K562 (cell line): ENCODE measurements around the gene GHITM. TPM values are rescaled to one million over a fixed set of nuclear protein-coding genes. Genes with fewer than 3 reads are reported as not detected.

ENCODE experiments used
- ATAC-seq: fragments of 200-7000 bp; cut with Tn5 transposase; 3 replicates; pipeline ENCODE4 v1.9.1; 2020; ENCODE audit warnings: moderate library complexity
- BruUV-seq: library from RNA; stranded (reverse); fragments of 400-500 nt; replicated peaks from 2 replicates; lab custom pipeline; 2021; lab: Mats Ljungman, UMichigan
- CTCF ChIA-PET: fragments of 300-600 bp; formaldehyde crosslinking; extraction: SDS; loops from one replicate; lab custom pipeline; 2021; ENCODE audit warnings: low intra/inter-chr PET ratio; lab: Yijun Ruan, JAX
- POLR2A ChIA-PET: fragments of 300-600, 350-650 bp; sonication (Branson Sonifier 250); formaldehyde crosslinking; extraction: SDS; loops from one replicate; lab custom pipeline; 2021; ENCODE audit warnings: antibody characterized with exemption, inconsistent platforms; lab: Yijun Ruan, JAX
- DNase-seq, 4 experiments: peaks; one replicate each; pipeline versions ENCODE4 v3.0.0 to v3.0.0-alpha.2; 2011 to 2018; ENCODE audit warnings: low spot score in 3 of 4, mixed read lengths in 3 of 4; ENCODE audit errors: extremely low read depth in 1 of 4
- FAIRE-seq: peaks from 2 replicates; lab custom pipeline; 2011; peaks lifted over from hg19 to GRCh38; lab: Jason Lieb, UNC
- H2AFZ ChIP-seq: 2 replicates; pipeline ENCODE4 v1.6.0; 2011; ENCODE audit warnings: low read depth, low read length, control low read depth, inconsistent platforms
- H3K27ac ChIP-seq: fragments of 200-600 bp; 3 replicates; pipeline ENCODE4 v1.8.0; 2011; ENCODE audit warnings: low read depth, mild to moderate bottlenecking, control low read depth, inconsistent platforms, low read length, moderate library complexity, mixed read lengths; ENCODE audit errors: extremely low read depth
- H3K27me3 ChIP-seq, 2 experiments: fragments of 300-600 bp in 1 of 2; 2 replicates in 1 of 2; 3 replicates in 1 of 2; pipeline versions ENCODE4 v1.6.0 to v1.8.0; 2011; ENCODE audit warnings: inconsistent platforms in 2 of 2, low read length in 2 of 2, mild to moderate bottlenecking in 1 of 2, mixed read lengths in 1 of 2, moderate library complexity in 1 of 2; ENCODE audit not compliant: control insufficient read depth in 2 of 2, insufficient read depth in 2 of 2
- H3K36me3 ChIP-seq: fragments of 300-600 bp; 3 replicates; pipeline ENCODE4 v1.8.0; 2011; ENCODE audit warnings: mild to moderate bottlenecking, low read length, inconsistent platforms; ENCODE audit not compliant: control insufficient read depth, insufficient read depth
- H3K4me1 ChIP-seq, 2 experiments: fragments of 200-600 bp in 1 of 2; replicated peaks in 1 of 2; 2 replicates in 1 of 2; 3 replicates in 1 of 2; pipeline versions ENCODE4 v1.5.1 to v1.8.0; 2011; ENCODE audit warnings: inconsistent platforms in 2 of 2, low read length in 2 of 2, mild to moderate bottlenecking in 1 of 2, mixed read lengths in 1 of 2, moderate library complexity in 1 of 2; ENCODE audit not compliant: control insufficient read depth in 2 of 2, insufficient read depth in 2 of 2
- H3K4me2 ChIP-seq: 2 replicates; pipeline ENCODE4 v1.6.1; 2011; ENCODE audit warnings: low read length, control low read depth, inconsistent platforms, mixed read lengths; ENCODE audit not compliant: insufficient read depth
- H3K4me3 ChIP-seq: fragments of 200-600 bp; sonication (generic), shearing (Covaris generic); 2 replicates; pipeline ENCODE4 v1.5.1; 2016; ENCODE audit warnings: control low read depth, inconsistent platforms
- H3K79me2 ChIP-seq: fragments of 200-600 bp; 3 replicates; pipeline ENCODE4 v1.8.0; 2011; ENCODE audit warnings: low read length, inconsistent platforms; ENCODE audit not compliant: control insufficient read depth, insufficient read depth
- H3K9ac ChIP-seq, 2 experiments: 2 replicates each; pipeline versions ENCODE4 v1.6.0 to v1.6.1; 2011; ENCODE audit warnings: low read depth in 2 of 2, low read length in 2 of 2, control low read depth in 1 of 2, inconsistent platforms in 1 of 2, mild to moderate bottlenecking in 1 of 2, mixed read lengths in 1 of 2; ENCODE audit not compliant: insufficient read depth in 1 of 2
- H3K9me1 ChIP-seq: one replicate; pipeline ENCODE4 v1.6.0; 2011; ENCODE audit warnings: inconsistent platforms, mild to moderate bottlenecking, low read length, moderate library complexity; ENCODE audit not compliant: control insufficient read depth, insufficient read depth
- H3K9me3 ChIP-seq: replicated peaks from 2 replicates; pipeline ENCODE4 v1.5.1; 2011; ENCODE audit warnings: low read depth, low read length, inconsistent platforms; ENCODE audit not compliant: control insufficient read depth, insufficient read depth
- H4K20me1 ChIP-seq: replicated peaks from 2 replicates; pipeline ENCODE4 v1.6.1; 2011; ENCODE audit warnings: low read length, inconsistent platforms, mixed read lengths; ENCODE audit not compliant: control insufficient read depth, insufficient read depth
- EZH2 ChIP-seq: IDR thresholded peaks from 2 replicates; pipeline ENCODE4 v1.6.1; 2012; ENCODE audit warnings: low read depth, mild to moderate bottlenecking, inconsistent platforms, low read length, borderline replicate concordance
- HES1 ChIP-seq: fragments of 450-650 bp; IDR thresholded peaks from 2 replicates; pipeline ENCODE4 v1.6.1; 2016; ENCODE audit warnings: low read depth, mild to moderate bottlenecking, moderate library complexity
- MEF2A ChIP-seq: IDR thresholded peaks from 2 replicates; pipeline ENCODE4 v1.6.1; 2011; ENCODE audit warnings: low read depth, mild to moderate bottlenecking, low read length, moderate library complexity; ENCODE audit not compliant: control insufficient read depth
- MTA3 ChIP-seq: fragments of 450-650 bp; formaldehyde crosslinking; IDR thresholded peaks from 2 replicates; pipeline ENCODE4 v1.6.1; 2017; ENCODE audit warnings: mild to moderate bottlenecking, borderline replicate concordance
- NCOA6 ChIP-seq: fragments of 450-650 bp; IDR thresholded peaks from 2 replicates; pipeline ENCODE4 v1.6.1; 2017; ENCODE audit warnings: mild to moderate bottlenecking
- RB1 ChIP-seq: fragments of 450-650 bp; IDR thresholded peaks from 2 replicates; pipeline ENCODE4 v1.6.1; 2017; ENCODE audit warnings: low read depth, mild to moderate bottlenecking
- VEZF1 ChIP-seq: fragments of 200-800 bp; sonication (Bioruptor generic); IDR thresholded peaks from 2 replicates; pipeline ENCODE4 v1.6.1; 2017; ENCODE audit warnings: missing genetic modification characterization, missing compliant biosample characterization
- ZNF316 ChIP-seq: fragments of 450-650 bp; IDR thresholded peaks from 2 replicates; pipeline ENCODE4 v1.6.1; 2016
- ZNF57 ChIP-seq: fragments of 450-650 bp; formaldehyde crosslinking; IDR thresholded peaks from 2 replicates; pipeline ENCODE4 v1.4.0; 2020; ENCODE audit warnings: mild to moderate bottlenecking, moderate library complexity
- WGBS: fragments of 100-300 bp; shearing (Covaris generic); methylation state at CpG from one replicate; pipeline ENCODE4 v1.1.6; 2016; ENCODE audit warnings: low coverage, mixed read lengths; ENCODE audit not compliant: insufficient coverage; ENCODE audit errors: missing lambda C conversion rate; 5-methylcytosine and 5-hydroxymethylcytosine counted together
- in situ Hi-C: fragments of 300-500 bp; cut with MboI; formaldehyde crosslinking; loops from 4 replicates; pipeline ENCODE4 v1.15.0; 2018; ENCODE audit warnings: inconsistent platforms, mixed read lengths
- intact Hi-C: fragments of 100-400 bp; cut with micrococcal nuclease; formaldehyde crosslinking; loops from 2 replicates; pipeline ENCODE4 v1.14.2; 2022
- polyA plus RNA-seq, 8 experiments: library from polyadenylated mRNA; depleted of rRNA in 4 of 8; stranded (reverse) in 5 of 8; unstranded in 3 of 8; fragments of >200 nt; fragmentation: Nextera tagmentation in 2 of 8; fragmentation: Illumina TruSeq in 1 of 8; extraction: Ambion mirVana in 2 of 8; extraction: Trizol in 1 of 8; gene quantifications; 2 replicates each; pipeline versions ENCODE4 v1.2.1 to v1.2.3, GENCODE V29; 2011 to 2014; ENCODE audit warnings: inconsistent platforms in 1 of 8, missing spikeins in 1 of 8
- total RNA-seq, 7 experiments: library from RNA; depleted of rRNA in 6 of 7; stranded (reverse); fragments of >200 nt in 6 of 7; fragmentation: Illumina TruSeq in 2 of 7; extraction: Trizol in 2 of 7; gene quantifications; 2 replicates each; pipeline versions ENCODE4 v1.2.1 to v1.2.3, GENCODE V29; 2011 to 2021; ENCODE audit warnings: low replicate concordance in 1 of 7

Gene GHITM
- total and polyA plus RNA-seq, 9 of the 15 experiments (the other 6 are each of a cell fraction or from before 2014, with no cell fraction given): 322 to 1,258 (median 386) TPM

GRCh38 chr10:84101042-84101441 lies 38.3 kb upstream of the GHITM start (continued):
- TF ChIP-seq VEZF1 (CRISPR knock-in tag) (no peak), MEF2A (no peak), ZNF57 (CRISPR knock-in tag) (no peak)
- TF ChIP-seq, all 486 proteins: peak for 0

GRCh38 chr10:84108797-84109196 lies 30.5 kb upstream of the GHITM start:
- TF ChIP-seq HES1: no peak
- TF ChIP-seq EZH2: no peak
- TF ChIP-seq MTA3: no peak
- TF ChIP-seq NCOA6: no peak
- TF ChIP-seq ZNF316: no peak
- TF ChIP-seq RB1: no peak
- no TSS peak for BruUV-seq
- FAIRE-seq (no peak), DNase-seq (no peak), ATAC-seq (no peak)
- no peak overlapping the region for H3K4me3 ChIP-seq
- intact Hi-C loops: no loop called here
- no peaks in the 10 kb centered on the region for H3K79me2 ChIP-seq
- H3K27me3 ChIP-seq: peaks cover 11 to 29% of the 10 kb centered on the region in 2 experiments; a peak in 3 of 5 replicates
- H3K9me1 ChIP-seq: no peaks in the 10 kb centered on the region
- H3K27ac ChIP-seq: no peak overlapping the region
- 2% methylated on average over 18 of the region's 18 CpGs for WGBS
- in situ Hi-C loops: no loop called here
- no peak overlapping the region for H2AFZ ChIP-seq
- H4K20me1 ChIP-seq: no peaks in the 10 kb centered on the region
- no peak overlapping the region for H3K9ac ChIP-seq
- H3K4me2 ChIP-seq: no peak overlapping the region
- no peaks in the 10 kb centered on the region for H3K9me3 ChIP-seq
- no peaks in the 10 kb centered on the region; a peak in 1 of 5 replicates for H3K4me1 ChIP-seq
- ChIA-PET POLR2A (no interaction called here), CTCF (no interaction called here)
- no peaks in the 10 kb centered on the region for H3K36me3 ChIP-seq
